Heart left ventricle (tissue), 16 donors: Measurements from ENCODE around the gene PUDP. TPM values are rescaled to one million over a fixed set of nuclear protein-coding genes. Genes with fewer than 3 reads are reported as not detected.
A peak's percentile ranks its signal among the peaks of the same experiment; 100 is the strongest.

Experiments used
- ATAC-seq, 4 donors: fragments of 200-7000 bp; cut with Tn5 transposase; one replicate each; pipeline ENCODE4 v1.9.1; 2020 to 2022; ENCODE audit warnings: moderate library complexity in 4 of 4, mild to moderate bottlenecking in 3 of 4, moderate number of reproducible peaks in 1 of 4
- DNase-seq, 5 donors: peaks; one replicate each; pipeline ENCODE4 v3.0.0-alpha.2; 2020
- H3K27ac ChIP-seq, 12 donors: fragments of 200-600 bp; sonication (generic) in 4 of 12; one replicate each; pipeline versions ENCODE4 v1.5.0 to v1.8.0; 2016 to 2022; ENCODE audit warnings: mild to moderate bottlenecking in 2 of 12
- H3K27me3 ChIP-seq, 9 donors: fragments of 200-600 bp; sonication (generic) in 2 of 9; one replicate each; pipeline versions ENCODE4 v1.5.1 to v1.8.0; 2016 to 2022; ENCODE audit warnings: mild to moderate bottlenecking in 3 of 9
- H3K36me3 ChIP-seq, 9 donors: fragments of 200-600 bp; sonication (generic) in 2 of 9; one replicate each; pipeline versions ENCODE4 v1.5.0 to v1.8.0; 2018 to 2022; ENCODE audit warnings: mild to moderate bottlenecking in 2 of 9
- H3K4me1 ChIP-seq, 12 donors: fragments of 200-600 bp; sonication (generic) in 4 of 12; one replicate each; pipeline versions ENCODE4 v1.5.0 to v1.8.0; 2016 to 2022; ENCODE audit warnings: mild to moderate bottlenecking in 3 of 12
- H3K4me3 ChIP-seq, 12 donors: fragments of 200-600 bp; sonication (generic) in 4 of 12; one replicate each; pipeline versions ENCODE4 v1.5.0 to v1.8.0; 2017 to 2022; ENCODE audit warnings: mild to moderate bottlenecking in 9 of 12, moderate library complexity in 4 of 12
- H3K9me3 ChIP-seq, 12 donors: fragments of 200-600 bp; sonication (generic) in 4 of 12; one replicate each; pipeline versions ENCODE4 v1.5.0 to v1.8.0; 2016 to 2022; ENCODE audit warnings: mild to moderate bottlenecking in 1 of 12
- POLR2A ChIP-seq, 2 donors: fragments of 450-650 bp; IDR thresholded peaks; one replicate each; pipeline ENCODE4 v1.6.1; 2017; ENCODE audit warnings: antibody characterized with exemption in 2 of 2, mild to moderate bottlenecking in 2 of 2, moderate library complexity in 2 of 2
- WGBS, 4 donors: extraction: QIAGEN DNeasy Blood & Tissue Kit in 2 of 4; methylation state at CpG; one replicate each; pipeline versions ENCODE4 v1.1.5 to v1.1.7; 2013 to 2018; 5-methylcytosine and 5-hydroxymethylcytosine counted together
- intact Hi-C, 10 donors: fragments of 100-400 bp; cut with DNase I; formaldehyde crosslinking; loops; one replicate each; pipeline versions ENCODE4 v1.11.1 to v1.14.2; 2022
- polyA plus RNA-seq, 2 donors: library from polyadenylated mRNA; stranded (reverse); fragments of 200-250 nt; gene quantifications; one replicate each; pipeline ENCODE4 v1.2.3, GENCODE V29; 2013
- total RNA-seq, 9 donors: library from RNA; depleted of rRNA in 2 of 9; stranded (reverse); fragments of >200 nt in 2 of 9; fragmentation: NEBNext Ultra II Directional in 3 of 9; extraction: Animal tissue kit (Norgen Biotek cat#: 25700) in 3 of 9; gene quantifications; one replicate each; pipeline versions ENCODE4 v1.1.0 to v1.2.4, GENCODE V29; 2016 to 2023
- TF ChIP-seq, protein P1 (sequence below), 12 donors: fragments of 200-600 bp; sonication (generic) in 4 of 12; IDR thresholded peaks; one replicate each; pipeline versions ENCODE4 v1.5.0 to v1.8.0; 2018 to 2022; ENCODE audit warnings: antibody characterized with exemption in 12 of 12, mild to moderate bottlenecking in 5 of 12
- donor health status: ischemic (EF 13 %, LVEDD 7.1; RV severe dilation, severe dysfunction).
- donor health status: healthy with polysubstance abuse.
- donor health status: DM: no; HTN: yes; CAD: no.
- donor health status: DM: no; HTN: no; CAD: no.
- donor health status: ischemic (EF 25% LVEDD 6.9; RV normal size, moderate dysfunction).
- donor health status: ischemic (EF 25% LVEDD 5.7; RV mildly dilated, moderate dysfunction).
- donor health status: healthy.
- donor health status: DM: yes; HTN: yes; CAD: no.
- donor health status: ischemic (EF 35%, LVEDD 5.7; RV mildly dilated, moderate dysfunction).
- donor health status: nonischemic (EF 11% LVEDD 7.7; RV severe dilation, severe dysfunction).
- donor health status: DM: yes; HTN: yes; CAD: no.
- donor health status: PGD.
- donor health status: ischemic (EF 29% LVEDD 5.4; RV normal size, mild dysfunction).
- donor health status: nonischemic (EF 23%, LVEDD 6.1; RV moderate dilation, normal function).

The PUDP gene
- total and polyA plus RNA-seq, 11 donors: 11.2 to 36.4 (median 25.0) TPM

DNA sequence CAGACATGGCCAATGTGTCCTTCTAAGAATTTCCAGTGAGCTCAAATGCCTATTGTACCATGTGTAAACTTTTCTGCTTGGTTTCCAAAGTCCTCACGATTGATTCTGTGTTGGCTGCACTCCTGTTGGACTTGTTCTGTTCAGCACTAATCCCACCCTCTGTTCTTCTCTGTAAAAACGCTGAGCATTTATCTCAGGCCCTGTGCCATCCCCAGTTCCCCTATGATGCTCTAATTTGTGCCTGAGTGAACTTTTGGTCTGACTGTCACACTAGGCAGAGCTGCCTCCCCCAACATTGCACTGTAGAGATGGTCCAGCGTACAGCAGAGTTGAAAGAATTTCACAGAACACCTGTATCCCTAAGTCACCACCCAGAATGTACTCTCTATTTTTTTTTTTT is 76.6 kb downstream of the PUDP start:
- no peaks in the 10 kb centered on the region for H3K27me3 ChIP-seq
- no peak overlapping the region for H3K27ac ChIP-seq
- H3K4me3 ChIP-seq: no peak overlapping the region
- intact Hi-C loops: loop anchor here in 1 of 10 donors (10.0 kb wide), 1 partner anchor 57 kb away; no protein-coding TSS in a partner anchor
- ATAC-seq (no peak), DNase-seq (no peak)
- 77 to 83% (median 78%) methylated on average over 3 of the region's 3 CpGs for WGBS, 4 donors
- no peak for TF ChIP-seq POLR2A (IDR thresholded peaks at IDR 0.05)
- TF ChIP-seq, protein P1, sequence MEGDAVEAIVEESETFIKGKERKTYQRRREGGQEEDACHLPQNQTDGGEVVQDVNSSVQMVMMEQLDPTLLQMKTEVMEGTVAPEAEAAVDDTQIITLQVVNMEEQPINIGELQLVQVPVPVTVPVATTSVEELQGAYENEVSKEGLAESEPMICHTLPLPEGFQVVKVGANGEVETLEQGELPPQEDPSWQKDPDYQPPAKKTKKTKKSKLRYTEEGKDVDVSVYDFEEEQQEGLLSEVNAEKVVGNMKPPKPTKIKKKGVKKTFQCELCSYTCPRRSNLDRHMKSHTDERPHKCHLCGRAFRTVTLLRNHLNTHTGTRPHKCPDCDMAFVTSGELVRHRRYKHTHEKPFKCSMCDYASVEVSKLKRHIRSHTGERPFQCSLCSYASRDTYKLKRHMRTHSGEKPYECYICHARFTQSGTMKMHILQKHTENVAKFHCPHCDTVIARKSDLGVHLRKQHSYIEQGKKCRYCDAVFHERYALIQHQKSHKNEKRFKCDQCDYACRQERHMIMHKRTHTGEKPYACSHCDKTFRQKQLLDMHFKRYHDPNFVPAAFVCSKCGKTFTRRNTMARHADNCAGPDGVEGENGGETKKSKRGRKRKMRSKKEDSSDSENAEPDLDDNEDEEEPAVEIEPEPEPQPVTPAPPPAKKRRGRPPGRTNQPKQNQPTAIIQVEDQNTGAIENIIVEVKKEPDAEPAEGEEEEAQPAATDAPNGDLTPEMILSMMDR (IDR thresholded peaks at IDR 0.05): no peak
- H3K36me3 ChIP-seq: peaks cover 0 to 16% (median 0%) of the 10 kb centered on the region in 9 donors
- no peaks in the 10 kb centered on the region for H3K4me1 ChIP-seq
- no peaks in the 10 kb centered on the region for H3K9me3 ChIP-seq

DNA sequence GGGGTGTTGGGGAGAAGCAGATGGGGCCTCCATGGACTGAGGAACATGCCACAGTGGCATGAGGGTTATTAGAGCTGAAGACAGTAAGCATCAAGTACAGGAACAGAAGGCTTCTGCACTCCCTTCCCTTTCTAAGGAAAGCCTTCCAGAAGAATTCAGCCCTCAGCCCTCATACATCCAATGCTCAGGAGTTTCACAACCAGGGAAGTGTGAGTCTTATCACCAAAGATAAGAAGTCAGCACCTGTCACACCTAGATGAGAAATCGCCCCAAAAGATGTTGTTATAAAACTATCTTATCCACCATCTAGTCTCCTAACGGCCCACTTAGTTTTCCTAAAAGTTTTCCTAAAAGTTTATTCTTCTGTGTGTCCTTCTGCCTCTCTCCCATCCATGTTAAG is 78.4 kb downstream of the PUDP start:
- intact Hi-C loops: no loop called here
- Histone ChIP-seq H3K27me3 (no peaks in the 10 kb centered on the region), H3K36me3 (peaks cover 0 to 11% (median 0%) of the 10 kb centered on the region in 9 donors), H3K4me3 (no peak overlapping the region), H3K27ac (no peak overlapping the region), H3K4me1 (no peaks in the 10 kb centered on the region), H3K9me3 (no peaks in the 10 kb centered on the region)
- 58 to 85% (median 70%) methylated on average over 2 of the region's 2 CpGs for WGBS, 4 donors
- no peak for TF ChIP-seq POLR2A (IDR thresholded peaks at IDR 0.05)
- TF ChIP-seq, protein P1 (IDR thresholded peaks at IDR 0.05): no peak
- ATAC-seq (no peak), DNase-seq (no peak)

DNA sequence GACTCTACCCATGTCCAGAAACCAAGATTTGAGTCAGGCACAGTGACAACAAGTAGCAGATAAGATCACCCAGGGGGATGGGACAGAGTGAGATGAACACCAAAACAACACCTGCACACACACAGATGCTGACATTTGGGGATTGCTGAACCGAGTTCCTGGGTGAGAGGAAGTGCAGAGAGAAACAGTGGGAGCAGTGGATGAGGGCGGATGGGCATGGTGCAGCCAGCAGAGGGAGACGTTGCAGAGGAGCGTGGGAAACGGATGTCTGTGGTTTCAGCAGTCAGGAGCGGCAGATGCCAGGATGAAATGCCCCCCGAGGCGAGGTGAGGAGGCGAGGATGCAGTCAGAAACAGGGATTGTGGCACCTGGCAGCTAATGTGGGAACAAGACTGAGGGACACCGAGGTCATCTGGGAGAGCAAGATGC is 79.0 kb downstream of the PUDP start:
- no peak overlapping the region for H3K27ac ChIP-seq
- no peak overlapping the region for H3K4me3 ChIP-seq
- intact Hi-C loops: no loop called here
- no peaks in the 10 kb centered on the region for H3K9me3 ChIP-seq
- no peak for ATAC-seq
- 53 to 81% (median 67%) methylated on average over 10 of the region's 10 CpGs for WGBS, 4 donors
- TF ChIP-seq, protein P1 (IDR thresholded peaks at IDR 0.05): peak in 4 of 12 donors; percentile 14 to 35 (median 26)
- no peak for TF ChIP-seq POLR2A (IDR thresholded peaks at IDR 0.05)
- H3K36me3 ChIP-seq: peaks cover 0 to 6% (median 0%) of the 10 kb centered on the region in 9 donors
- H3K4me1 ChIP-seq: no peaks in the 10 kb centered on the region
- no peak for DNase-seq
- no peaks in the 10 kb centered on the region for H3K27me3 ChIP-seq

DNA sequence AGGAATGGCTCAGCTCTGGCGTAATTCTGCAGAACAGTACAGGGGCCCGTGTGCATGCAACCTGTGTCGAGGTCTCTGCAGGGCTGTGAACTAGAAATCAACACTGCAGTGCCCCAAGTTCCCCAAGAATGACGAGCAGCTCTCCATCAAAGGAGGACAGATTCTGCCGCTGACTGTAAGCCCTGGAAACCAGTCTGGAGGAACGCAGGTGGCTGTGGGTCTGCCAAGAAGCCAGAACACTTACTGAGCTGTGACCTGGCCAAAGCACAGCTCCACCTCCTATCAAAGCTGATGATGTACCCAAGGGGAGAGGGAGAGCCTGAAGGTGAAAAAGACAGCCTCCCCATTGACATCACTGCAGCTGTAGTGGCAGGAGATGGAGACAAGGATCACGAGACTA is 80.7 kb downstream of the PUDP start:
- DNase-seq (no peak), ATAC-seq (no peak)
- Histone ChIP-seq H3K9me3 (no peaks in the 10 kb centered on the region), H3K27me3 (no peaks in the 10 kb centered on the region), H3K4me3 (no peak overlapping the region), H3K4me1 (no peaks in the 10 kb centered on the region), H3K36me3 (peaks cover 0 to 3% (median 0%) of the 10 kb centered on the region in 9 donors), H3K27ac (no peak overlapping the region)
- intact Hi-C loops: no loop called here
- no peak for TF ChIP-seq POLR2A (IDR thresholded peaks at IDR 0.05)
- TF ChIP-seq, protein P1 (IDR thresholded peaks at IDR 0.05): no peak
- WGBS, 4 donors: 73 to 89% (median 76%) methylated on average over 7 of the region's 7 CpGs
